ENCODE results near the gene DAD1. TPM values are rescaled to one million over a fixed set of nuclear protein-coding genes. Genes with fewer than 3 reads are reported as not detected.

The DAD1 gene
- total RNA-seq, 2 donors from 2014 or later = 176 to 193 TPM

DNA sequence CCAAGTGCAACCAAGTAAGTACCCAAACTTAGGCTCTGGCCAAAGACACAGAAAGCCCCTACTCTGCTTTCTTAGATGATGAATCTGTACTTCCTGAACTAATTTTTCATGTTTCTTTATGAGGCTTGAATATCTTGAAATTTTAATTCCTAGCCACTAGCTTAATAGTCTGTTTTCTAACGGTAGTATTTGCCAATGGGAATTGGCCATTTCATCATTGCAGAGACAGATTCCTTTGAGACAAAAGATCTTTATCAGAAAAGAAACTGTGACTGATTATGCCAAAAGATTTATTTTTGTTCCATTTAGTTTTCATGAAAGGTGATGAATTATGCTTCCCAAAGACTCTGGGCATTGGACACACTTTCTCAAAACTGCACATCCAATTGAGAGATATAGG lies 48.7 kb downstream of the DAD1 start:
- Histone ChIP-seq H3K9me3 (ENCODE audit: control insufficient read depth, low read length) (no peaks in the 10 kb centered on the region), H3K27ac (ENCODE audit: low read depth, low read length) (no peak overlapping the region), H3K36me3 (ENCODE audit: control insufficient read depth, insufficient read depth, low read length) (no peaks in the 10 kb centered on the region), H3K27me3 (ENCODE audit: control insufficient read depth, insufficient read depth, low read length, poor library complexity, severe bottlenecking) (no peaks in the 10 kb centered on the region), H3K4me3 (ENCODE audit: low read length) (no peak overlapping the region), H3K9ac (ENCODE audit: extremely low read depth, low read length, poor library complexity, severe bottlenecking) (no peak overlapping the region), H3K4me1 (ENCODE audit: control insufficient read depth, insufficient read depth, low read length) (no peaks in the 10 kb centered on the region)
- 88 to 94% methylated on average over 1 of the region's 1 CpG for WGBS, 2 experiments (ENCODE audit: insufficient coverage in 1 of 2, insufficient read length in 1 of 2)
- H3K36me3 Mint-ChIP-seq (ENCODE audit: low read depth) = no peaks in the 10 kb centered on the region
- H3K4me1 Mint-ChIP-seq = peaks cover 8% of the 10 kb centered on the region
- DNase-seq = no peak
- H3K27ac Mint-ChIP-seq = no peak overlapping the region
- no peaks in the 10 kb centered on the region for H3K27me3 Mint-ChIP-seq (ENCODE audit: insufficient read depth)
- TF ChIP-seq, protein P1, sequence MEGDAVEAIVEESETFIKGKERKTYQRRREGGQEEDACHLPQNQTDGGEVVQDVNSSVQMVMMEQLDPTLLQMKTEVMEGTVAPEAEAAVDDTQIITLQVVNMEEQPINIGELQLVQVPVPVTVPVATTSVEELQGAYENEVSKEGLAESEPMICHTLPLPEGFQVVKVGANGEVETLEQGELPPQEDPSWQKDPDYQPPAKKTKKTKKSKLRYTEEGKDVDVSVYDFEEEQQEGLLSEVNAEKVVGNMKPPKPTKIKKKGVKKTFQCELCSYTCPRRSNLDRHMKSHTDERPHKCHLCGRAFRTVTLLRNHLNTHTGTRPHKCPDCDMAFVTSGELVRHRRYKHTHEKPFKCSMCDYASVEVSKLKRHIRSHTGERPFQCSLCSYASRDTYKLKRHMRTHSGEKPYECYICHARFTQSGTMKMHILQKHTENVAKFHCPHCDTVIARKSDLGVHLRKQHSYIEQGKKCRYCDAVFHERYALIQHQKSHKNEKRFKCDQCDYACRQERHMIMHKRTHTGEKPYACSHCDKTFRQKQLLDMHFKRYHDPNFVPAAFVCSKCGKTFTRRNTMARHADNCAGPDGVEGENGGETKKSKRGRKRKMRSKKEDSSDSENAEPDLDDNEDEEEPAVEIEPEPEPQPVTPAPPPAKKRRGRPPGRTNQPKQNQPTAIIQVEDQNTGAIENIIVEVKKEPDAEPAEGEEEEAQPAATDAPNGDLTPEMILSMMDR (conservative IDR thresholded peaks at IDR 0.05) = no peak
- no peaks in the 10 kb centered on the region for H3K9me3 Mint-ChIP-seq
- H3K4me3 Mint-ChIP-seq = no peak overlapping the region

DNA sequence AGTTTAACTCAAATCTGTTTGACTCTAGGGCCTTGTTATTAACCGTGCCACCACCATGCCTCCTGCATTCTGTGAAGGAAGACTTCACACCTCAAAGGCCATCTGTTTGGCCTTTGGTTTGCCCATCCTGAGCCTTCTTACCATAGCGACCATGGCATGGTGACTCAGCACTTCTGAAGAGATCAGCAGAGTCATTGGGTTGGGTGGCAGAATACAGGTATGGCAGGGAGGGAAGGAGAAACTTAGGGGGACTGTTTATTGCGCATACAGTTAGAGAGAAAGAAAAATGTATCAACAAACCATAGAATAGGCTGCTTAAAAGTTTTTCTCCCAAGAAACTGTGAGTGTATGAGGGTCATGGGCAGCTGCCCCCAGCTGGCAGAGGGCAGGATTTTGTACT lies 49.2 kb downstream of the DAD1 start:
- WGBS, 2 experiments (ENCODE audit: insufficient coverage in 1 of 2, insufficient read length in 1 of 2) = 94 to 100% methylated on average over 2 to 3 of the region's 3 CpGs
- H3K27ac Mint-ChIP-seq = no peak overlapping the region

DNA sequence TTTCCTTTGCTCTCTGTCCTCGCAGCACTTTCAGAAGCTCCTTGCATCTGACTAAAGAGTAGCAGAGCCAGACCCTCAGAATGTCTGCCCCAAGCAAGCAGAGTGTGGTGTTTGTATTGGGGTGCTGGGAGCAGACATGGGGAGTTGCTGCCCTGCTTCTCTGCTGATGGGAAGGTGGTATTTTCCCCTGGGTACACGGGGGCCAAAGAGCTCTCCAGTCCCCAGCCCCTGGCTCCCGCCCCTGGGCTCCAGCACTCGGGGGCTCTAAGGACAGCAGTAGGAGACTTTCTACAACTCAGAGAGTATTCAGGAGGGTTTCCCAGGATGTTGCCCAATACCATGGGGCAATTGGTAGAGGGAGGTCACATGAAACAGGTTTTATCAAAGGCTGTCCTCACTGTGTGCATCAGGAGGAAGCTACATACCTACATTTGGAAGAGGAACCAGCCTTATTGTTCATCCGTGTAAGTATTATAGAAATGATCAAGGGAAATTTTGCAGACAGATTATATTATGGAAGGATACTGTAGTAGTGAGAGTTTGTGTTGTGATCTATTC lies 50.3 kb downstream of the DAD1 start:
- Mint-ChIP-seq H3K4me3 (no peak overlapping the region), H3K27ac (peak overlapping the region; percentile 12), H3K4me1 (peaks cover 8% of the 10 kb centered on the region), H3K9me3 (no peaks in the 10 kb centered on the region), H3K36me3 (ENCODE audit: low read depth) (no peaks in the 10 kb centered on the region), H3K27me3 (ENCODE audit: insufficient read depth) (no peaks in the 10 kb centered on the region)
- Histone ChIP-seq H3K27ac (ENCODE audit: low read depth, low read length) (no peak overlapping the region), H3K9ac (ENCODE audit: extremely low read depth, low read length, poor library complexity, severe bottlenecking) (no peak overlapping the region), H3K4me1 (ENCODE audit: control insufficient read depth, insufficient read depth, low read length) (no peaks in the 10 kb centered on the region), H3K36me3 (ENCODE audit: control insufficient read depth, insufficient read depth, low read length) (no peaks in the 10 kb centered on the region), H3K27me3 (ENCODE audit: control insufficient read depth, insufficient read depth, low read length, poor library complexity, severe bottlenecking) (no peaks in the 10 kb centered on the region), H3K9me3 (ENCODE audit: control insufficient read depth, low read length) (no peaks in the 10 kb centered on the region), H3K4me3 (ENCODE audit: low read length) (no peak overlapping the region)
- DNase-seq = no peak
- TF ChIP-seq, protein P1 (conservative IDR thresholded peaks at IDR 0.05) = no peak
- 89 to 92% methylated on average over 2 to 5 of the region's 5 CpGs for WGBS, 2 experiments (ENCODE audit: insufficient coverage in 1 of 2, insufficient read length in 1 of 2)

More for the DNA sequence above, 49.2 kb downstream of the DAD1 start:
- Mint-ChIP-seq H3K27me3 (ENCODE audit: insufficient read depth) (no peaks in the 10 kb centered on the region), H3K4me3 (no peak overlapping the region), H3K4me1 (peaks cover 8% of the 10 kb centered on the region), H3K36me3 (ENCODE audit: low read depth) (no peaks in the 10 kb centered on the region), H3K9me3 (no peaks in the 10 kb centered on the region)
- H3K4me1 ChIP-seq (ENCODE audit: control insufficient read depth, insufficient read depth, low read length) = no peaks in the 10 kb centered on the region
- H3K36me3 ChIP-seq (ENCODE audit: control insufficient read depth, insufficient read depth, low read length) = no peaks in the 10 kb centered on the region
- no peaks in the 10 kb centered on the region for H3K9me3 ChIP-seq (ENCODE audit: control insufficient read depth, low read length)
- H3K27ac ChIP-seq (ENCODE audit: low read depth, low read length) = no peak overlapping the region
- no peaks in the 10 kb centered on the region for H3K27me3 ChIP-seq (ENCODE audit: control insufficient read depth, insufficient read depth, low read length, poor library complexity, severe bottlenecking)
- no peak overlapping the region for H3K9ac ChIP-seq (ENCODE audit: extremely low read depth, low read length, poor library complexity, severe bottlenecking)
- H3K4me3 ChIP-seq (ENCODE audit: low read length) = no peak overlapping the region
- no peak for DNase-seq
- TF ChIP-seq, protein P1 (conservative IDR thresholded peaks at IDR 0.05) = no peak

Data from endodermal cell (in vitro differentiated cells).